T1000 (cell line): Measurements from ENCODE around the gene FNDC3B.
"Not testable (repeated sequence)": the region's sequence is repeated elsewhere in the genome, so short reads cannot be mapped to it uniquely, and the experiment has no call there.

Experiments
- DNase-seq: peaks from one replicate; lab custom pipeline; 2025; ENCODE audit warnings: mixed read lengths; lab: John Stamatoyannopoulos, UW

Gene FNDC3B

DNA sequence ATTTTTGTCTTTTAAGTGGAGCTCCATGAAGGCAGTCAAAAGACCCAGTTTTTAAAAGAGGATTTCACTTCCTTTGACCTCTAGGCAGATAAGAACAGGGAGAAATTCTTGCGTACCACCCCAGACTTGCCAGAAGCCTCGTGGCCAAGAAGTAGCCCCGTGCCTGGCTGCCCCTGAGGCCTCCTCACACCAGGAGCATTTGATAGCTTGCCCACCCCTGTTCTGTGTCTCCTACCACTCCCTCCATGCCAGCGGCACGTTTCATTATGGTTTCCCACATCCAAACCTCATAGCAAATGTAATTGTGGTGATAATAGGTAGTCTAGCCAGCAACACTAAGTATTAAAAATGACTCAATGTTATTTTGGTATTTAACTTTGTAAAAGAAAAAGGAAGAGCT, 301.2 kb downstream of the FNDC3B start:
- DNase-seq = no peak

DNA sequence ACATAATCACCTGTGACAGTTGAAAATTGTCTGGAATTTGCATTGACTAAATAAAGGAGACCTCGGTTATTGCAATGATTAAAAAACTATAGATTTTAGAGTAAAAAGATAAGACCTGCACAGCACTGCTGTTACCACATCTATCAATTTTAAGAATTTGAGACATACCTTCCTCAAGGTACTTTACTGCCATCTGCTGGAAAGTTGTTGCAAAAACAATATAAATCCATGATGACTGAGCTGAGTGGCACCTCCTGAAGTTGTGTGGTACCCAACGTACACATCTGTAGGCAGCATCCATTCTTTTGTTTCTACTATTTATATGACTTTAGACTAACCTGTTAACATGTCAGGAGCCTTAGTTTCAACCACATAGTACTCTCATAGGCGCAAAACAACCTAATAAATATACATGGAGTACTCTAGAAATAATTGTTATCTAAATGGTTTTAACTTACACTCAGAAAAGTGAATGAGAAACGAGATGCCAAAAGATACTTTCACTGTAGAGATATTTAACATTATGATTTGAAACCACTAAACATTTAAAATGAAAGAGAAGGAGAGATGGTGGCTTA, 302.2 kb downstream of the FNDC3B start:
- DNase-seq = no peak

DNA sequence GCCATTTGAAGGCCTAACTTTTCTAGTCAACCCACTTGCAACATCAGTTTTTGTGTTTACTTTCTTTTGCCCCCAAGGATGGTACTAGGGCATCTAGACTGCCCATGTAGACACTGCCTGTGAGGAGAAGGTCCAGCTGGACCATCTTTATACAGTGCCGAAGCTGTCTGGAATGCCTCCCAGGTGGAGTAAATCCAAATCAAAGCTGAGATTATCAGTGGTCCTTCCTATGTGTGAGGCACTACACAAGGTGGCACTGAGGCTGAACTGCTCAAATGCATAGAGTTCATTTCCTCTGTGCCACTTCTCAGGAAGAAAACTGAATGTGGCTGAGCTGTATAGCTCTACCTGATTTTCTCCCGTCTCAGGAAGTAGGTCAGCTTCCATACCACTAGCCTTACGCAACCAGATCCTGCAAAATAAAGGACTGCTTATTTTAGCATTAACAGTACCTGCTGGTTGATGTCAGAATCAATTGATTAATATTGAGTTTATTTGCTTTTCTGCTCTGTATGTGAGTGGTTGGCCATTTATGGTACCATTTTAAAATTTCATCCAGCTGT, 302.8 kb downstream of the FNDC3B start:
- DNase-seq = no peak

DNA sequence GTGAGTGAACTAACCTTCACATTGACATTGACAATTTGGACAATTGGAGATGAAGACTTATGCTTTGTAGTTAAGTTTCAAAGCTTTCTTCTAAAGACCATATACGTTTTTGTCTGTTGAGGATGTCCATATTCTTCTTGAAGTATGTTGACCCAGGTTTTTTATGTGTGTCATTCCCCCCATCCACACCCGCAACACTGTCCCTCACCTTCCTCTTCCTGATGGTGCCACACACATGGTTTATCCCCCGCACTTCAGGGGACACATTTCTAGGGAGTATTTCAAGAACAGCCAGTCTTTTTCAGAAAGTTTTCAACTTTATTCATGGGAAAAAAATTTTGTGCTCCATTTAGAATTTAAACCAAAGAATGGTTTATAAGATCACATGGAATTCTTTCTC, 303.7 kb downstream of the FNDC3B start:
- no peak for DNase-seq

DNA sequence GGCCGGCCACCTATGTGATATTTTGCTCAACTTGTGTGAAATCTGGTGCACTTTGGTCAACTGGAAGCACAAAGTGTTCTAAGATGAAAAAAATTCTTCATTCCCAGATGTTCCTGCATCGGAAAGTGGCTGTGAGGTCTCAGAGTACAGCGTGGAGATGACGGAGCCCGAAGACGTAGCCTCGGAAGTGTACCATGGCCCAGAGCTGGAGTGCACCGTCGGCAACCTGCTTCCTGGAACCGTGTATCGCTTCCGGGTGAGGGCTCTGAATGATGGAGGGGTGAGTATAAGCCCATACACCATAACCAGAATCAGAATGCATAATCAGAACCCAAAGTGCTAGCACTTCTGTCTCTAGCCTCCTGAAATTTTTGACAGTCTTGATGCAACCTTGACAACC, 304.6 kb downstream of the FNDC3B start:
- DNase-seq = no peak

DNA sequence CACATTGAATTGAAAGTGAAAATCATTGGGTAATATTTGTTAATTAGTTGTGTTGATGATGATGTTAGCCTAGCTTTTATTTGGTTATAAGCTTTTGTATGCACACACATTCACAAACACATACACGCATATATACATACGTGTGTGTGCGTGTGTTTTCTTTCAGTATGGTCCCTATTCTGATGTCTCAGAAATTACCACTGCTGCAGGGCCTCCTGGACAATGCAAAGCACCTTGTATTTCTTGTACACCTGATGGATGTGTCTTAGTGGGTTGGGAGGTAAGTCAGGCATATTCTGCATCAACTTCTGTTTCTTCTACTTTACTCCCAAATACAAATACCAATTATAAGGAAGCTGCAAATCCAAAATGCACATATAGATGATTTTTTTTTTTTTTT, 306.8 kb downstream of the FNDC3B start:
- DNase-seq = no peak

DNA sequence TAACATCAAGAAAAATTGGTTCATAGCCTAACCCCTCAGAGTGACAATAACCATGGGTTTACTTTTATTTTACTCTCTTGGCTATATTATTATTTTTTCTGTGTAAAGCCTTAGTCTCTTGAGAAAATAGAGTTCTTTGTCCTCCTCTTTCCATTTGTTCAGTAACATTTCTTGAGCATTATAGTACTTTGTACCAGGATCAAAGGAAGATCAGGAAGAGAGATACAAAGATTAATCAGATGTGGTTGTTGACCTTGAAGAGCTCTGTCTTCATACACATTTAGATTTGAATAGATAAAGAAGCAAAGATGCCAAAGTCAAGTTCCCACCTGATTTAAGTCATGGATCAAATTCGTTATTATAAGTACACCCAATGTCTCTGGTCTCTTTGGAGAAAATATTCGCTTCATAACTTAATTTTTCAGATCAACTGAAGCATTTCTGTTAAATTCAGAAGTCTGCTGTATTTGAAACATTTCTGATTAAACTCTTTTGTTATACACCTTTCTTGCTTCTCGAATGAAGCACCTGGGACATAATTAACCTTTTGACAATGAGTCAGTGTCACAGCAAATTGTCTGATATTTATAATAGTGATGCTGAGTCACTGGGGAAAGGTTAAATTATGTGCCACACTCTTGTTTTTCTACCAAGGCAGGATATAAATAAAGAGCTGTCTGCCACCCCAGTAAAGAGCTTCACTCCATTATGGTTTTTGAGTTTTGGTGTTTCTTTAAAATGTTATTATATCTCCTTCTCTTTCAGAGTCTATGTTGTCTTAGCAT, 308.7 kb downstream of the FNDC3B start:
- DNase-seq = no peak

DNA sequence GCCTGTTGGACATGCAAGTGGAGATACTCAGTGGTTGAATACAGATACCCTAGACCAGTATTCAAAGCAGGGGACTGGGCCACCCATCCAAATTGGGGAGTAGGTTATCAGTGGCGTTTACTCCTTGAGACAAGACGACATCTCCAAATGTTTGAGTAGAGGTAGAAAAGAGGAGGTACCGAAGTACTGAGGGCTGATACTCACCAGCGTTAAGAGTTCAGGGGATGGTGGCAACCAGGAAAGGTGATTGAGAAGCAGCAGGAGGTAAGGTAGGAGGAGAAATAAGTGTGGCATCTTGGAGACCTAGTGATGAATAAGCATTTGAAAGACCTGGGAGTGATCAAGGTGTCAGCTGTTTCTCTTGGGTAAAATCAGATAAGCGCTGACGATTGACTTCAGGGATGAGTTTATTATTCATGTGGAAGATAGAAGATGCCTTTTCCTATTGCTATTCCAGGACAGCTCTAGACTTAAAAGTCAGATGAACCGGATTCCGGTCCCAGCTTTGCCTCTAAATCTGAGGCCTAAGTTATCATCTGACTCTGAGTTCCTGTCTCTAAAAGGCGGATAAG, 312.6 kb downstream of the FNDC3B start:
- DNase-seq = no peak

DNA sequence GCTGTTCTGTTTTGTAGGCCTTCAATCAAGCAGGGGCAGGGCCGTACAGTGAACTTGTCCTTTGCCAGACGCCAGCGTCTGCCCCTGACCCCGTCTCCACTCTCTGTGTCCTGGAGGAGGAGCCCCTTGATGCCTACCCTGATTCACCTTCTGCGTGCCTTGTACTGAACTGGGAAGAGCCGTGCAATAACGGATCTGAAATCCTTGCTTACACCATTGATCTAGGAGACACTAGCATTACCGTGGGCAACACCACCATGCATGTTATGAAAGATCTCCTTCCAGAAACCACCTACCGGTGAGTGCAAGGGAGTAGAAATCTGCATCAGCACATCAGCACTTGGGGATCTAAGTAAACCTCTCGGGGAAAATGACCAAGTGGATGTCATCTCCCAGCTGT, 313.4 kb downstream of the FNDC3B start:
- DNase-seq = no peak

DNA sequence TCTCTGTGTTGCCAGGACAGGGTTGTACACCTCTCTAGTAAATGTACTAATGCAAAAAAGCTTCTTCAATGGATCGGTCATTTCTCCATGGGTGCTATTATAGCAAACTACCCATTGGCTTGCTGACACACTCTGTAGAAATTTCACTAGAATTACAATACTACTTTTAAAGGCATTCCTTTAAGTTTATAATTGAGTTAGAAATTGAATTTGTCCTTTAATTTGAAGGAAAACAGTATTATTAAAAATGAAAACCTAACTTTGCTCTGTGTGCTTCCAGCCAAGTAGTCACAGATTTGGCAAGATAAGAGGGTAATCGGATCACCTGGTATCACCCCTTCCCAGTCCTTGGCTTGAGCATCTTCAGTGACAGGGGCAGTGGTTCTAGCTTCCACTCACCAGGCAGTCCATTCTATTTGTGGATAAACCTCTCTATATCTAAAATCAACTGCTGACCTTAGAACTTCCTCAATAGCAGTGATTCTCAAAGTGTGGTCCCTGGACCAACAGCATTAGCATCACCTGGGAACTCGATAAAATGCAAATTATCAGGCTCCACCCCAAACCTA, 315.6 kb downstream of the FNDC3B start:
- DNase-seq = no peak

DNA sequence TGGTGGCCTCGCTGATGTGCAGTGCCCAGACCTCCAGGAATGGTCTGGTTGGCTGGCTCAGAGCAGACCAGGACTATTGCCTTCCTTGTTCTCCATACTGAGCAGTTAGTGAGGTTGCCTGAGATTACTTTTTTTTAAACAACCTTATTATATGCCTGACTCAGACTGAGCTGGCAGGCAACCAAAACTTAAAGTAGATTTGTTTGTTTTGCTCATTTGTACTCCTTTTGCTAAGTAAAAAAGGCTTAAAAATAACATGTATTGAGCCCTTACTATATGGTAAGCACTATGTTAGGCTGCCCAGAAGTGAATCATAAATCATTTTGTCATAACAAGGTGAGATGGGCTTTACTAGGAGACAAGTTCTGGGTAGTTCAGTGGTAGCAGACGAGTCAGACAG, 316.5 kb downstream of the FNDC3B start:
- peak; percentile 21 for DNase-seq

DNA sequence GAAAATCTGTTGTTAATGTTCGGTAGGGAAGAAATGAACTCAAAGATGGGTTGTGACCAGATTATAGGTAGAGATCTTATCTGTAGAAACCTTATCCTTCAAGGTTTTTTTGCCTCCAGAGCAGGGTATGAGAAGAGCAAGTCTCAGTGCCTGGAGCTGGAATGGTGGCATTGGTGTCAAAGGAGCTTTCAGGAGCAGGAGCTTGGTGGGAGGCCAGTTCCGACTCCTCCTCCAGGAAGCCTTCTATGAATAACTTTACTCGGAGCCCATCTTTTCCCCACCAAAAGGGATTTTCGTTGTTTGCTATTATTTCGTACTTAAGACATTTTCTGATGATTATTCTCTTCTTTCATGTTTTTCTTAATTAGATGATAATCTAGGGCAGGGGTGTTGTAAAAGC, 317.0 kb downstream of the FNDC3B start:
- DNase-seq = no peak

DNA sequence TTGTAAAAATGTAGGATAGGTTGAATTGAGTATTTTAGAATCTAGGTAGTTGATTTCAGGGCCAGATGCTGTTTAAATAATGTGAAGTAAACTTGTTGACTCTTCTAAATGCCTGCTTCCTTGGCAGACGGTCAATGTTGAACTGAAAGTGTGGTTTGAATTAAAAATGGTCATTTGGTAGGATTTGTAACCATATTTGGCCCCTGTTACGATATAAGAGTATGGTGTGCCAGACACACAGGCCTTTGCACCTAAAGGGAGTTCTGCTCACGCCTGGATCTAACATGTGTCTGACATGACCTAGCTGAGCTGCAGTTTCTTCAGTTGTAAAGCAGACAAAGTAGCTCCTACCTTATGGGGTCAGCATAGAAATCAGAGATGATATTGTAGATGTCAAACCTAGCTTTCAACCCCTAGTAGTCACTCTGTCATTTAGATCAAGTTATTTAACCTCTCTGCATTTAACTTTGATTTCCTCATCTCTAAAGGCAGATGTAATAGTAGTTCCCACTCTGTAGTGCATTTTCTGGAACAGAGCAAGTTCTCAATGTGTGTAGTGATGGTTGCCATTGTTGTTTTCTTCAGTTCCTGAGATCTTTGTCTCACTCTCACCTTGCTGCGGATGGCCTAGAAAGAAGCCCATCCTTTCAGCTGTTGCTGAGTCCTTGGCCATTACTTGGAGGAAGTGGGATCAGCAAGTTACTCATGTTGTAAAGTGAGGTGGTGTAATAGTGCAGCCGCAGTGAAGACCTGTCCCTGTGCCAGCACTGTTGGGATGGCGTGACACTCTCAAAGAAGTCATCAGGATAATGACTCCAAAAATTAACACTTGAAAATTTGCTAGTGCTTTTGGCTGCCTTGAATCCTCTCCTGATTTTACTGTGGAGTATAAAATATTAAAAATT, 318.7 kb downstream of the FNDC3B start:
- no peak for DNase-seq

DNA sequence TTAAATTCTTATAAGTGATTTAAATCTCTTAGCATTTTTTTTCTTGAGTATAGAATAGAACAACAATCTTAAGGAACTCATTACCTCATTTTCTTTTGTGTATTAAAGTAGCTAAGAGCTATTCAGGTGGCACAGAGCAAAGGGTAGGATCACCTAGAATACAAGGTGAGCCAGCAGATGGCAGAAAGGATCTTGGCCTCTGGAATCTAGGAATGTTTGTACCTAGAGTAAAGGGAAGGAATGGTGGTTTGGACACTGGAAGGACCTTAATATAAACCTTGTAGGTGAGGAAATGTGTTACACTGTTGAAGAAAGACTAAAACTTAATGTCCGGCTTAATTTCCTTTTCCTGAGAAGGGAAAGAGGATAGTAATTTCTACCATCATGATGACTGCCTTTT, 319.9 kb downstream of the FNDC3B start:
- no peak for DNase-seq

DNA sequence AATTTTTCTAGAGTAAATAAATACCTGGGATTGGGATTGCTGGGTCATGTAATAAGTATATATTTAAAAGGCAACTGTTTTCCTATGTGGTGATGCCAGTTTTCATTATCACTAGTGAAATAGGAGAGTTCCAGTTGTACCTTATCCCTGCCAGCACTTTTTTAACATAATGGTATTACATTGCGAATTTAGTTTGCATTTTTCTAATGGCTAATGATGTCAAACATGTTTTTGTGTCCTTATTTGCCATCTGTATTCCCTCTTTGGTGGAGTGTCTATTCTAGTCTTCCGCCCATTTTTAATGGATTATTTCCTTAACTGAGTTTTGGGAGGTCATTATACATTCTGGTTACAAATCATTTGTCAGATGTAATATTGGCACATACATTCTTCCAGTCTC, 320.6 kb downstream of the FNDC3B start:
- DNase-seq = no peak

DNA sequence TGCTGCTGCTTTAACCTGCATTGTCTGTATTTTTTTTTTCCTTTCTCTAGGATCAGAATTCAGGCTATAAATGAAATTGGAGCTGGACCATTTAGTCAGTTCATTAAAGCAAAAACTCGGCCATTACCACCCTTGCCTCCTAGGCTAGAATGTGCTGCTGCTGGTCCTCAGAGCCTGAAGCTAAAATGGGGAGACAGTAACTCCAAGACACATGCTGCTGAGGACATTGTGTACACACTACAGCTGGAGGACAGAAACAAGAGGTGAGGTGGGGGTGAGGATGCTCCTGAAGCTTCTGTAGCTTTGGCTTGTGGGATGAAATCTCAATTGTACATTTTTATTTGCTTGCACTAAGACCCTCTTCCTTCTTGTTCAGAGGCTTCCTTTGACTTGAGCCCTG, 323.2 kb downstream of the FNDC3B start:
- DNase-seq = no peak

DNA sequence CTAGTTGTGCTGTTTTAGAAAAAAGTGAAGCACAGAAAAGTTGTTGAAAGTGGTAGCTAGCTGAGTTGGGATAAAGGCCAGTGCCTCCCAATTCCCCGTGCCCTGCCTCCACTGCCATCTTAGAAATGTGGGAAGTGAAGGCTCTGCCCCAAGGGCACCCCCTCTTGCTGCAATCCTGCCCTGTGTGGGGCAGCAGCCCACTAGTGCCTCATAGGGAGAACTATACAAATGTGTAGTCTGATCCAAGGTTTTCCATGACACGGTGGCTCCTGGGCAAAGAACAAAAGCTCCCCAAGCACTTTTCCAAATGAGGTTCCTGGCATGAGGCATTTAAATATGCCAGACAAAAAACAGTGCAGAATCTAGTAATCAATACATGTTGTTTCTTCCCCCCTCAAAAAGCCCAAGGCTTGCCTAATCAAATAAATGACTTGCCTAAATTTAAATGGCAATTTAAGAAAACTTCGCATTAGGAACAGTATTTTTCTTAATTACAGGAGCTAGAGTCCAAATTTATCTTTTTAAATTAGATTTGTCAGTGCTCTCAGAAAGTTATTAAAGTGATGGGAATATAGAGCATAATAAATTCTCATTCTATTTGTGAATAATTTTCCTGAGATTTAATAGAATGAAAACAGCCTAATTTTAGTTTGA, 325.1 kb downstream of the FNDC3B start:
- DNase-seq = no peak

DNA sequence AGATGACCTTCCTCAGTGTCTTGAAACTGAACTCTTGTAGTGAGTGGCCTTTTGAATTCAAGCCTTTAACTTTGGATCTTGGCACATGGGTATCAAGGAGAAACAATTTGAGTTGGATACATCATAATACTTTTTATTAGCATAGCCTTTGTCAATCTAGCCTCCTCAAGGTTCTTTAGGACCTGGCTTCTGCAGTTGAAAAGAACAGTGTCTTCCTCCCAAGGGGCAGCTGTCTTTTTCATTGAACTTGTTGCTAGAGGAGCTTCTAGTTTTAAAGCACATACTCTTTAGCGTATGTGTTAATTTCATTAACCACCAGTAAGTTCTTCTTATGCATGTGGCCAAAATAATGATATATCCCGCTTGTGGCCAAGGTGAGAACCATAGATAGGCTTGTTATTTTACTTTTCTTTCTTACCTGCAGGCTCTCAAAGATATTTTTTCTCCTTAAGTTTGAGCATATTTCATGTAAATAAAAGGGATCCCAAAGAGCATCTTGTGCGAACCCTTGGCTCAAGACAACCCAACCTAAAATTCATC, 325.7 kb downstream of the FNDC3B start:
- no peak for DNase-seq

DNA sequence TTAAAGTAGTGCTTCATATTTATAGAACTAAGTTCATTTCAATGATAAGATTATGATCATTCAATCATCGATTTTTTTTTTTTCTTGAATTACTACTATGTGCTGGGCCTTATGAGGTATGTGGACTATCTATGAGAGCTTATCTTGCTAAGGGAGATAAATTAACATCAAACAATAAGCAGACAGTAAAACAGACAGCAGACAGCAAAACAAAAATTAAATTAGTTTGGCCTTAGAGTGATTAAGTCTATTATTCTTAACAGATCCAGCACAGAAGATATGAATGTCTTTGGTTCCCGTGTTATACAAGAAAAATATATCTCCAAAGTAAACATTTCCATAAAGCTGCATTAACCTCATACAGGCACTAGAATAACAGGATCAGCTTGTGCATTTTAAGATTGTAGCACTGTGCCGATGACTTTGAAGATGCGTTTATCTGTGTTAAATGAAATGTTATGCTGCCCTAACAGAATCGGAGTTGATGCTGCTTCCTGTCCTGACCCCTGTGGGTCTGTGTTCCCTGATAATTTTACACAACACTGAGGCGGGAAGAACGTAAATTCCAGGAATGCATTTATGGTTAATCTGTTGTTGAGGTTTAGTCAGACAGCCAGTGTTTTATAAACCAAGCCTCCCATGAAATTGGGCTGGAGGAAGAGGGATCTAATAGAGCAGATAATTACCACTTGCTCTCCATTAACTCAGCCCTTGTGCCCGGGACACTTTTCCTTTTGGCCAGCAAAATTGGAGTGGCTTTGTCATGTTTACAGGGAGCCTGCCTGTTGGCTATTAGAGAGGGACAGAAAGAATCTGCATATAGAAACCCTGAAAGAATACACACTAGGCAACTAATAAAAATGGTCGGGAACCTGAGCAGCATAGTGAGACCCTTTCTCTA, 328.1 kb downstream of the FNDC3B start:
- DNase-seq = no peak

DNA sequence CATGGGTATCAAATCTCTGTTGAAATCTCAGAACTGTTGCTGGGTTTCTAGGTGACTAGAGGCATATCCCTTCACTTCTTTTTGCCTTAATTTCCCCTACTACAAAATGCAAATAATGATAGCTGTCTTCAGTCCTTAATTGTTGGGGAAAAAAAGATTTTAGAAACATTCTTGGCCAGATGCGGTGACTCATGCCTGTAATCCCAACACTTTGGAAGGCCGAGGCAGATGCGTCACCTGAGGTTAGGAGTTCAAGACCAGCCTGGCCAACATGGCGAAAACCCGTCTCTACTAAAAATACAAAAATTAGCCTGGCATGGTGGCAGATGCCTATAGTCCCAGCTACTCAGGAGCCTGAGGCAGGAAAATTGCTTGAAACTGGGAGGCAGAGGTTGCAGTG, 329.2 kb downstream of the FNDC3B start:
- not testable (repeated sequence) for DNase-seq
